Left renal cortex interstitium (tissue), 4 donors: ENCODE results near the gene NPC1L1. TPM values are rescaled to one million over a fixed set of nuclear protein-coding genes. Genes with fewer than 3 reads are reported as not detected.
"Not testable (repeated sequence)": the region's sequence is repeated elsewhere in the genome, so short reads cannot be mapped to it uniquely, and the experiment has no call there.

ENCODE experiments used
- DNase-seq, 4 donors: peaks; one replicate each; pipeline ENCODE4 v3.0.0-alpha.2; 2013; ENCODE audit warnings: low read depth in 4 of 4, low spot score in 2 of 4, missing footprints in 1 of 4
- polyA plus RNA-seq, 4 donors: library from polyadenylated mRNA; unstranded; fragments of 120-200 nt; gene quantifications; one replicate each; pipeline ENCODE4 v1.2.1, GENCODE V29; 2013; ENCODE audit not compliant: insufficient read length in 4 of 4

NPC1L1 gene
- polyA plus RNA-seq, 4 donors, result 2.3 to 3.5 (median 2.8) TPM

DNA sequence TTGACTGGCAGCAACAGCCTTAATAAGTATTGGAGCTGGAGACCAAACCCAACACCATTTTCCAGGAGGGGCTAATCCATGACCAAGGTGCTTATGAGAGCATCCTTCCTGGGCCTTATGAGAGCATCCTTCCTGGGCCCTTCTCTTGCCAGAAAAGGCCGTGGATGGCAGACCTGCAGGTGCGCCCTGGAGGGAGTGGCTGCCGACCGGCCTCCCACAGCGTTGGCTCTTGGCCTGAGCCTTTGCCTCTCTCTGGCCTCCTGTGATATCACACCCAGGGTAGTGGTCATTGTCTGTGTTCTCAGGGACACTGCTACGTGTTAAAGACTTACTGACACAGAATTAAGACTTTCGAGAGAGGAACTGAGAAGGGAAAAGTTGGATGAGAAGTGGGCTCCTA is 28.4 kb downstream of the NPC1L1 start:
- no peak for DNase-seq

DNA sequence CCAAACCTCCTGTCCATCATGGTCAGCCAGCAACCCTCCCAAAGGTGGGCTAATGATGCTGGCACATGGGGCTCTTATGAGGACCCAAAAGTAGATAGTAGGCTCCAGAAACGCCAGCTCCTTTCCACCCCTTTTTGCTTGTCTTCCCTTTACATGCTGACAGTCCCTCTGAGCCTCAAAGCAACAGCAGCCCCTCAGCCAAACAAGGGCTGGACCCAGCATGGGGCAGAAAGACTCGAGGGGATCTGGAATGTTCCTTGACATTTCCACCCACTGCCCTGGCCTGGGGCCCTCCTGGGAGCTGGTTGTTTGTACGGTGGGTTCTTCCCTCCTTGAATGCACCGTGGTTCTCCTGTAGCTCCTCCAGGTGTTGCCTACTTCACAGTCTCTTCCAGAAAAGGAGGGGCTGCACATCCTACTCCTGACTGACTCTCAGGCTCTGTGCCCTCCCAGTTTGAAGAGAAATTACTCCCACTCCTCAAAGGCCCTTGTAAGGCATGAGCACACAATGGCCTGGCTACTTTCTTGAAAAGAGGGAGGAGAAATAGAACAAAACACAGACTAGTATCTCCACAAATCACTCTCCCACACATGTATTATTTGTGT is 29.2 kb downstream of the NPC1L1 start:
- DNase-seq, result no peak

DNA sequence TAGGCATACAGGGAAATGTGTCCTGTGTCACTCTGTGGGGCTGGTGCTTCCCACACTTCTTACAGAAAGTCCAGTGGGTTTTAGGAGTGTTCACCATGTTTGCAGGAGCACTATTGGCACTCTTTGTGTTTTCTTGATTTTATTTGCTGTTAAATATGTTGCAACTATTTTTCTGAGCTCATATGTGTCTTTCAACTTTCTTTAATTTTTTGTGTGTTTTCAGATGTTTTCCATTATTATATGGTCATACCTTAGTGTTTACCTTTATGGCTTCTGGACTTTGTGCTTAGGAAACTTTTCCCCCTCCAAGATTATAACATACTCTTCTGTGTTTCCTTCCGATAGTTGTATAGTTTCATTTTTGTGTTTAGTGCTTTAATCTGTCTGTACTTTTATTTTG is 29.9 kb downstream of the NPC1L1 start:
- no peak for DNase-seq

DNA sequence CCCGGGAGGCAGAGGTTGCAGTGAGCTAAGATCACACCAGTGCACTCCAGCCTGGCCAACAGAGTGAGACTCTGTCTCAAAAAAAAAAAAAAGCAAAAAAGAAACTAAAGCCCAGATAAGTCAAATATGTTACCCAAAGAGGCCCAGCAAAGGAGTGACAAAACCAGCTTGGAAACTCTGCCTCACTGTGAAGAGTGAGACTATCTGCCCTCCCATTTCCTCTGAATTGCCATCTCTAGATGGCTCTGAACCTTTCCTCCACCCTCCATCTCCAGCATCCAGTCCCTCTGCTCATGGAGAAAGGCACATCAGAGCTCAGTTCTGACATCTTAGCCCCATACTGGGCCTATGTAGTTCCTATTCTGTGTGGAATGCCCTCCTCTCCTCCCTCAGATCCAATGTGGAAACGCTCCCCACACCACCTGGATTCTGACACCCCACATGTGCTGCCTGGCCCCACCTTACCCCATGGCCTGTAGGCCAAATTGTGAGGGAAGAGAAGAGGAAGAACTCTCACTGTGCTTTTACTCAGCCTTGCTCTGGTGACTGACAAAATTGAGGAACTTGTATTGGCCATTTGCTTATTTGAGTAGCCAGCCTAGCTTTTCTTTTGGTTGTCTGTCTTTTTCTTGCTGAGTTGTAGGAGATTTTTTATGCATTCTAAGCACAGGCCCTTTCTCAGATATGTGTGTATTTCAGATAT is 32.7 kb downstream of the NPC1L1 start:
- DNase-seq, result no peak

DNA sequence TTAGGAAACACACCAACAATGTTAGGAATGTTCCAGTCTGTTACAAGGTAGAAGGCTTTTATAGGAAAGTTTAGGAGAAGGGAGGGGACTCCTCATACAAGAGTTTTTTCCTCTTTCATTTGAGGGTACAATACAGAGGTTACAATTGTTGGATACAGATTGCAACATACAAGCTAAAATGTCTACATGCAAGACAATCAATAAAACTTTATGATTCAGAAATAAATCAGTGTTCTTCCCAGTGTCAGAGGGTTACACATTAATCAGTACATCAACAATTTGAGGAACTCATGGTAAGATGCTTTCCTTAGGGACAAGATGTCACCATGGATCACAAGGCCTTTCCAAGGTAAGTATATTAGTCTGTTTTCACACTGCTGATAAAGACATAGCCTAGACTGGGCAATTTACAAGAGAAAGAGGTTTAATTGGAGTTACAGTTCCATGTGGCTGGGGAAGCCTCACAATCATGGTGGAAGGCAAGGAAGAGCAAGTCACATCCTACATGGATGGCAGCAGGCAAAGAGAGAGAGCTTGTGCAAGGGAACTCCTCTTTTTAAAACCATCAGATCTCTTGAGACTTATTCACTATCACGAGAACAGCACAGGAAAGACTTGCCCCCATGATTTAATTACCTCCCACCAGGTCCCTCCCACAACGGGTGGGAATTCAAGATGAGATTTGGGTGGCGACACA is 34.4 kb downstream of the NPC1L1 start:
- DNase-seq, result not testable (repeated sequence)

DNA sequence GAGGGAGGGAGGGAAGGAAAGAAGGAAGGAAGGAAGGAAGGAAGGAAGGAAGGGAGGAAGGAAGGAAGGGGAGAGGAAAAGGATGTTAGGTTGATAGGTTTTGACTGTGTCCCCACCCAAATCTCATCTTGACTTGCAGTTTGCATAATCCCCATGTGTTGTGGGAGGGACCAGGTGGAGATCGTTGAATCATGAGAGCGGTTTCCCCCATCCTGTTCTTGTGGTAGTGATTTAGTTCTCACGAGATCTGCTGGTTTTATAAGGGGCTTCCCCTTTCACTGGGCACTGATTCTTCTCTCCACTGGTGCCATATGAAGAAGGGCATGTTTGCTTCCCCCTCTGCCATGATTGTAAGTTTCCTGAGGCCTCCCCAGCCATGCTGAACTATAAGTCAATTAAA is 35.5 kb downstream of the NPC1L1 start:
- no peak for DNase-seq

DNA sequence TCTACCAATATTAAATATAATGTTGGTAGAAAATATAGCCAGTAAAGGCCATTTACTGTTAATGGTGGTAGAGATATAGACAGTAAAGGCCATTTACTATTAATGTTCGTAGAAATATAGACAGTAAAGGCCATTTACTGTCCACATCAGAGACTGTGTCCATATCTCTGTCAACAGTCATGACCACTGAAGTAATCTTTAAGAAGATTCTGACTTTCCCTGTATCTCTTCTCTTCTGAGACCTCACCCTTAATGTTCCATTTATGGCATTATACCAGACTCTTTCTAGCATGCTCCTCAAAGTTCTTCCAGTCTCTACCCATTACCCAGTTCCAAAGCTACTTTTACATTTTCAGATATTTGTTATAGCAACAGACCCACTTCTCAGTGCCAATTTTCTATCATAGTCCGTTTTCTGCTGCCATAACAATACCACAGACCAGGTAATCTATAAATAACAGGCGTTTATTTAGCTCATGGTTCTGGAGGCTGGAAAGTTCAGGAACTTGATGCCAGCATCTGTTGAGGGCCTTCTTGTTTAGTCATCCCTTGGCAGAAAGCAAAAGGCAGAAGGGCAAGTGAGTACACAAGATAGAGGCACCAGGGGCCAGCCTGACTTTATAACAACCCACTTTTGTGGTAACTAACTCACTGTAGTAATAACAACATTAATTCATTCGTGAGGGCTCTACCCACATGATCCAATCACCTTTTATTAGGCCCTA is 42.7 kb downstream of the NPC1L1 start:
- no peak for DNase-seq

DNA sequence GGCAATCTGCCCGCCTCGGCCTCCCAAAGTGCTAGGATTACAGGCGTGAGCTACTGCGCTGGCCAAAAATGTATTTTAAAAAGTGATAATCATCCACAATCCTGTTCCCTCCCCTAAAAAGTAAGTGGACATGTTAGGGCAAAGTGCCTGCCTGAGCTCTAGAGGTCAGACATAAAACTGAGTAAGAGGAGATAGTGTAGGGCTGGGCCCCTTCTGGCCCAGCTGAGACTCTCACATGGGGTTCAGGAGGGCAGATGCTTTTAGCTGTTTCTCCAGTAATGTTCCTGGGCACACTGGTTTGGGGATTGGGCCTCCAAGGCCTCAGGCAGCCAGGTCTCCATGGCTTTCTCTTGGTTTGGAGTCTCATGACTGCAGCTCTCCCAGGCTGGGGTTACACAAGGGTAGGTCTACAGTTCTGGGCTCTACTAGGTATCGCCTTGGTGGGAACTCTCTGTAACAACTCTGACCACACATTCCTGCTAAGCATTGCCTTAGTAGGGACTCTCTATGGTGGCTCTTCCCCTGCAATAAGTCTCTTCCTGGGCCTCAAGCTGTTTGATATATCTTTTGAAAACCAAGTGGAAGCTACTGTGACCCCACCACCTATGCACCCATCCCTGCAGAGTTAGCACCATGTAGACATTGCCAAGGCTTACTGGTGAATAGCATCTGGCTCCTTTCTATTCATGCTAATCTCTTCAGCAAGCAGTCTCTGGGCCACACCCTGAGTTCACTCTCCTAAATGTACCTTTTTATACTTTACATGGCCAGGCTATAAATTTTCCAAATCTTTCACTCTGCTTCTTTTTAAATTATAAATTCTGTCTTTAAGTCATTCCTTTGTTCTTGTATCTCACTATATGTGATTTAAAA is 43.7 kb downstream of the NPC1L1 start:
- DNase-seq, result no peak

DNA sequence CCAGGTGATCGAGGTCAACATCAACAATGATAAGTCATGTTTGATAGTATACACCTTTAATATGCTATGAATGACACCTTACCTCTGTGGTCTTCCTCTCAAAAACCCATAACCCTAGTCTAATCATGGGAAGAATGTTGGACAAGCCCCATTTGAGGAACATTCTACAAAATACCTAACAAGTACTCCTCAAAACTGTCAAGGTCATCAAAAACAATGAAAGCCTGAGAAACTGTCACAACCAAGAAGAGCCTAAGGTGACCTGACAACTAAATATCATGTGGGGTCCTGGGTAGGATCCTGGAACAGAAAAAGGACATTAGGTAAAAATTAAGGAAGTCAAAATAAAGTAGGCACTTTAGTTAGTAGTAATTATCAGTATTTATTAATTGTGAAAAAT is 44.7 kb downstream of the NPC1L1 start:
- no peak for DNase-seq

DNA sequence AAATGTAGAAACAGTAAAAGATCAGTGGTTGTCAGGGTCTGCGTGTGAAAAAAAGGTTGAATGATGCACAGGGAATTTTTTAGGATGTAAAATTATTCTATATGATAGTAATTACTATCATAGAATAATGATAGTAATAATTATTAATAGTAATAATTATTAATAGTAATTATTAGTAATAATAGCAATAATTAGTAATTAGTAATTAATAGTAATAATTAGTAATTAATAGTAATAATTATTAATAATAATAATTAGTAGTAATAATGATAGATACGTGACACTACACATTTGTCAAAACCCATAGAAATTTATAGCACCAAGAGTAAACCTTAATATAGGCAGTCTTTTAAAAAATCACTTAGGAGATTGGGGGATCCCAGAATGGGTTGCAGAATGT is 46.2 kb downstream of the NPC1L1 start:
- no peak for DNase-seq

DNA sequence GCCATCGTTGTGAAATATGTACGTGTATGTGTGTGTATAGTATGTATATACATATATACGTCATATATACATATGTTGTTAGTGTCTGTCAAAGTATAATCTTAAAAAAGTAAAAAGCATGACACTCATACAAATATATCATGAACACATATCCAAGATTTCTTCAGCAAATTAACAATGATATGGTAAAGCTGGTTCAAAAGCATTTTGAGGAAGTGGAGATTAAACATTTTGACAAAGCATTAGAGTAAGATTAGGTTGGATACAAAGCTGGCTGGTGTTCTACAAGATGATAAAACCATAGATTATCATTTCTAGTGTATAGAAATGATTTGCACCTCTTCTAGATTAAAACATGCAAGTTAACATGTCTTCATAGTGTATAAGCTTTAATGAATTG is 49.9 kb downstream of the NPC1L1 start:
- DNase-seq, result no peak

DNA sequence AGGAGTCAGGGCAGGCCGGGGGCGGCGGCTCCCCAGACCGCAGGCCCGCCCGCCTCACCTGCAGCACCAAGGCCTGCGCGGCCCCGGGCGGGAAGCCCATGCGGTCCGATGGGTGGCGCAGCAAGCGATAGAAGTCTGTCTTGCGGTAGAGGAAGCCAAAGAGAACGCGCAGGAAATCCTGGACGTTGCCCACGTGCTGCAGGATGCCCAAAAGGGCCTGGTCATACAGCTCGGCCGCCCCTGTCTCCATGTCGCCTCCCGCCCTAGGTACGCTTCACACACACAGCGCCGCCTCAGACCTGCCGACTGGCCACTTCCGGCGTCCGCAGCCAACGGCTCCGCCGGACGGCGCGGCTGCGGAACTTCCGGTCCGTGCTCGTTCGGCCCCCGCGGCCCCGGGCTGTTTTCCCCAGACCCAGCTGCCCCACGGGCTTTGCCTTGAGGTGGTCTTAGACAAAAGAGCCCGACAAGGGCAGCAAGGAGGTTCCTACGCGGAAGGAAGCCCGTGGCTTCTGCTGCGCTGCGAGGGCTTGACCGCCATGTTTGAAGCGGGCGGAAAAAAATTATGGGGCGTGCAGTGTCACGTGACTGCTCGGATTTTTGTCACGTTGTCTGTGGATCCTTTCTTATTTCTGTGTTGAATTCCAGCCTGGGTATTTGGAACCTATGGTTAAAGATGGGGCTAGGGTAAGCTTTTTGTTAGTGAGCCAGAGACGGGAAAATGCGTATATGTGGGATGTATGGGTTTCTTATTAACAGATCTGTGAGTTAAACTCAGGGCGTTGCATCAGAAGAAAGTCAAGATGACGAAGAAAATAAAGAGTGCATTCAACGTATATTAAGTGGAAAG is 50.6 kb downstream of the NPC1L1 start, which contains the start of gene NUDCD3:
Gene NUDCD3, minus strand, starts transcription at position 308 of the 850 bp plus-strand sequence. Its CDS starts 58 bp downstream, at position 250.
- peak; percentile 74 to 93 (median 81) for DNase-seq

DNA sequence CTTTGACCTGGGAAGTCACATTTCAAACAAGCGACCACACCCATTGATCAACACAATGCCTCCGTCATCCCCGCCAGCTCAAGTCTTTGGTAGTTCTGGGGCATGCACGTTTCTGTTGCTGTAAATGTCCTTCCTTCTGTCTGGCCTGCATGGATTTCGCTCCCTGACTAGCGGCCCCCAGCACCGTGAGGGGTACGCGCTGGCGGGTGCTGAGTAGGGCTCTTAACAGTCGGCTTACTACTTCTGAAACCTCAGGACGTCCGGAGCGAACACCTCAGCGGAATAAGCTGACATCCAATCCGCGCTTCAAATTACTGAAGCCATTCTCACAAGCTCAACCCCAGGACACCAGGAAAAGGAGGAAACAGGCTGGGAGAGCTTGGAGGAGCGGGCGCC is 51.2 kb downstream of the NPC1L1 start:
- no peak for DNase-seq

DNA sequence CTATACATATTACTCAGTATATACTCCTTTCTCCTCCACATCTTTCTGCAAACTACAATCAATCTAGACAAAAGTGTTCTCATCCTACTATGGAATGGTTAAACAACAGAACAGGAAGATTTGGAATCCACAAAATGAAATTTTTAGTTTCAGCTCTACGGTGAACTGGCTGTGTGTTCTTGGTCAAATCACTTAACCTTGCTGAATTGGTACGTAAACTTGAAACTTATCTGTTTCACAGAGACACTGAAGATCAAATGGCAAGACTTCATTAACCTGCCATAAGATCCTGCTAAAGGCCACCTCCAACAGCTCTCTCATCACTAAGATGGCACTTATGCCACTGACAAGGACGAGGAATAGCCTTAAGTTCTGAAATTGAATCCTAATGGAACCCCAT is 52.2 kb downstream of the NPC1L1 start:
- no peak for DNase-seq

DNA sequence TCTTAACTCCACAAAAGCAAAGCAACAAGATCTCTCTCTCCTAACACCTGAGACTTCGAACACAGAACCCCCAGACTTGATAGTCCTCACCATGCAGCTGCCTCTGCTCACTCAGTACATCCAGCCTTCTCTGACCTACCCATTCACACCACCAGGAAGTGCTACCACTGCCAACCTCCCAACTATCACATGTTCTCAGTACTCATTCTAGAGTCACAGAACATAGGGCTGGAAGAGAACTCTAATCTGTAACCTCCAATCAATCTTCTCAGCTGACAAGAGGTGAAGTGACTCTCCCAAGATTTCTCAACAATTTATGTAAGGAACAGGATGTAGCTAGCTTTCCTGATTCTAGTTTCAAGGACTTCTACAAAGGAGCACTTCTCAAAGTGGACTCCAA is 54.4 kb downstream of the NPC1L1 start:
- DNase-seq, result no peak

DNA sequence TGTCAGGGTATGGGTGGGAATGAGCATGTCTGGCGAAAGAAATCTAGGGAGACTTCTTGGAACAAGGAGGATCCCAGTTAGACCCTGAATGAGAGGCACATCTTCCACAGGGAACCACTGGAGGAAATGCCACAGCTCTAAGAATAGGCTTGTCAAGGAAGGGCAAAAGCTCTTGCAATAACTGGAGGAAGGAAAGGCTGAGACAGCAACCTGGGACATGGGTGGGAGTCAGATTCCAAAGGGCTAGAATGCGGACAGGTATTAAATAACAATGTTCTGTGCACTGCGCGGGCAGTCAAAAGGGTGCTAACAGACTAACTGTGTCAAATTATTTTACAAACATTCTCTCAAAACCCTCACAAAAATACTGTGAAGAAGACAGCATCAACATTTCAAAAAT is 55.1 kb downstream of the NPC1L1 start:
- no peak for DNase-seq

DNA sequence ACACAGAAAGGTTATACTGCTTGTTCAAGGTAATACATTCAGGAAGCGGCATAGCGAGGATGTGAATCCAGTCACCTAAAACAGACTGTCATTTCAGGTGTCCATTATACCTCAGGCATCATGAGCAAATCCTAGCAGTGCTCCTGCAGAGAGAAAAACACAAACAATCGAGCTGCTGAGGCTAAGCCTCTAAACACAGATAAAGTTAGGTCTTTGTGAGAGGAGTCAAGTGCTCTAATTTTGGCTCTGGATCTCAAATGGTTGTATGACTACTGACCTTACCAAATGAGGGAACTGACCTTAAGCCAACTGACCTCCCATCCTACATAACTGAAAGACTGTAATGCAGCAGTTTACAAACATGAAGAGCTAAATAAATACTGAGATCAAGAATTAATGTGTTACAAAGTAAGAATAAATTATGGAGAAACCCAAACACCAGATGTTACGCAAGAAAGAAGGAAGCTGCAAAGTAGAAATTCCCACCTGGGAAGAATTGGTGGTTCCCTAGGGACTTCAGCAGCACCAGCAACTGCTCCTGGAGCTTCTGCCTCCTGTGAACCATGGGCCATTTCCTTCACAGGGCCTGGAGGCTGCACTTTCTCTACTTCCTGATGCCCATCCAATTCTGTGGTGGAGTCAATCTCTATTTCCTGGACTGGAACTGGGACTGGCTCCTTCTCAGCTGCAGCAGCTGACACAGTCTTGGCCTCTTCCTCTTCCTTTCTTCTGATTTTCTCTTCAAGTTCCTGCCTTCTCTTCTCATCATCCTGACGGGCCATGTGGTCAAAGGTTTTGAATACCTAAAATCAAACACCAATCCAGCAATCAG is 56.4 kb downstream of the NPC1L1 start:
- DNase-seq, result no peak
